ENCODE results near the gene CCDC83.
A peak's percentile ranks its signal among the peaks of the same experiment; 100 is the strongest.

The CCDC83 gene

GRCh38 chr11:85855341-85855656 is at the start of gene CCDC83:
Gene CCDC83 (plus strand): TSS chr11:85855383. CDS start chr11:85865124, 9,741 bp downstream.
- Mint-ChIP-seq H3K4me3 (peak within 1 kb of the TSS; percentile 91), H3K9me3 (no peaks in the 10 kb centered on the region), H3K27me3 (peaks cover 9% of the 10 kb centered on the region), H3K36me3 (ENCODE audit: low read depth) (peaks cover 6% of the 10 kb centered on the region), H3K4me1 (ENCODE audit: low read depth) (peaks cover 15% of the 10 kb centered on the region), H3K27ac (peak within 1 kb of the TSS; percentile 90)

GRCh38 chr11:85805387-85805786 is 49.8 kb upstream of the CCDC83 start:
- Mint-ChIP-seq H3K27me3 (no peaks in the 10 kb centered on the region), H3K4me3 (no peak overlapping the region), H3K9me3 (no peaks in the 10 kb centered on the region), H3K4me1 (ENCODE audit: low read depth) (peaks cover 23% of the 10 kb centered on the region), H3K27ac (no peak overlapping the region), H3K36me3 (ENCODE audit: low read depth) (no peaks in the 10 kb centered on the region)

- Mint-ChIP-seq H3K9me3 (no peaks in the 10 kb centered on the region), H3K4me1 (ENCODE audit: low read depth) (peaks cover 22% of the 10 kb centered on the region), H3K36me3 (ENCODE audit: low read depth) (no peaks in the 10 kb centered on the region), H3K4me3 (no peak overlapping the region), H3K27ac (no peak overlapping the region), H3K27me3 (no peaks in the 10 kb centered on the region)
These were observed 49.2 kb upstream of the CCDC83 start for GRCh38 chr11:85806016-85806415.

DNA sequence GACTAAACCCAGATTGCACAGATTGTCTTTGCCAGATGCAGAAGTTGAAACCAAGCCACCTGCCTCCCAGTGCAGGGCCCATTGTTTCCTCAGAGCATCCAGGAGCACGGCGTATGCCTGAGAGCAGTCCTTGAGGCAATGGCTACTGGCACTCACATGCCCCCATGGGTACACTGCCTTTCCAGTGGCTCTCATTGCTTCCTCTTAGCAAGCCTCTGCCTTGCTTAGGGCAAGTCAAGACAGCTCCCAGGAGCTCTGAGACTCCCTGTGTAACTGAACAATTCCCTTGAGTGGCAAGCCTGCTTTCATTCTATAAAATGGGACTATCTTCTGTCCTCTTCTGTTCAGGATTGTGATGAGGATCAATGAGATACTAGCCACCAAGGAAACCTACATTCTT is 48.3 kb upstream of the CCDC83 start:
- Mint-ChIP-seq H3K9me3 (no peaks in the 10 kb centered on the region), H3K4me3 (no peak overlapping the region), H3K27me3 (peaks cover 4% of the 10 kb centered on the region), H3K27ac (no peak overlapping the region), H3K36me3 (ENCODE audit: low read depth) (no peaks in the 10 kb centered on the region), H3K4me1 (ENCODE audit: low read depth) (peaks cover 26% of the 10 kb centered on the region)

DNA sequence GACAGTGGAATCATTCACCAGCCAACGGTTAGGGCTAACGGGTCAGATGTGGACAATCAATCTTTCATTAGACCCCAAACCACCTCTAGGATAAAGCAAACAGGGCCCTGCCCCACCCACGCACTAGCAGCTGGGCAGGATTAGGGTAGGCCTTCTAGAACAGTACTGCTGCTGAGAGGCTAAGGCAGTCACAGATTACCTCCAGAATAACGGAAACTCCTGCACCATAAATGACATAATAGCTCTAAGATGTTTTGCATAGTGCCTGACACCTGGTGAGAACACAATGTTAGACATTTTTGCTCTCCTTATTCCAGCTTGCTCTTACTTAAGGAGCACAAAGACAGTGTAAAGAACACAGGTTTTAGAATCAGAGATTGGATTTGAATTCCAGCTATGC is 46.0 kb upstream of the CCDC83 start:
- no peaks in the 10 kb centered on the region for H3K9me3 Mint-ChIP-seq
- no peak overlapping the region for H3K4me3 Mint-ChIP-seq
- H3K4me1 Mint-ChIP-seq (ENCODE audit: low read depth), result peaks cover 26% of the 10 kb centered on the region
- H3K27ac Mint-ChIP-seq, result no peak overlapping the region
- H3K27me3 Mint-ChIP-seq, result peaks cover 18% of the 10 kb centered on the region
- H3K36me3 Mint-ChIP-seq (ENCODE audit: low read depth), result no peaks in the 10 kb centered on the region

GRCh38 chr11:85809863-85810262 is 45.3 kb upstream of the CCDC83 start:
- peaks cover 18% of the 10 kb centered on the region for H3K27me3 Mint-ChIP-seq
- H3K27ac Mint-ChIP-seq, result no peak overlapping the region

DNA sequence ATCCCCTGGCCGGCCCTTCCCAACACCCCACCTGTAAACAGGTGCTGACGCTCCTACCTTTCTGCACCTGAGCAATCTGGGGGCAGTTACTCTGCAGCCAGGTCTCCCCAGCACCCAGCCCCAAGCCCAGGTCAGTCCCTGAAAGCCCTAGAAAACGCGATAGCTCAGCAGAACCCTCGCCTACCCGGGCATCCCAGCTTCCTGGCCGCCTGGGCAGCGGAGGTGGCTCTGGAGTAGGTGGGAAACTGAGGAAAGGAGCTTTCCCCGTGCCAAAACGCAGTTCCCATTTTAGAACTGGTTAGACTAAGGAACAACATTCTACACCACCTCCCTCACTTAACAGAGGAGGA is 44.7 kb upstream of the CCDC83 start:
- Mint-ChIP-seq H3K4me1 (ENCODE audit: low read depth) (peaks cover 31% of the 10 kb centered on the region), H3K4me3 (peak overlapping the region; percentile 84), H3K36me3 (ENCODE audit: low read depth) (no peaks in the 10 kb centered on the region), H3K27me3 (peaks cover 18% of the 10 kb centered on the region), H3K9me3 (no peaks in the 10 kb centered on the region), H3K27ac (peak overlapping the region; percentile 38)

More at GRCh38 chr11:85809863-85810262, 45.3 kb upstream of the CCDC83 start:
- no peaks in the 10 kb centered on the region for H3K36me3 Mint-ChIP-seq (ENCODE audit: low read depth)
- H3K4me3 Mint-ChIP-seq, result peak overlapping the region; percentile 84
- no peaks in the 10 kb centered on the region for H3K9me3 Mint-ChIP-seq
- H3K4me1 Mint-ChIP-seq (ENCODE audit: low read depth), result peaks cover 28% of the 10 kb centered on the region

DNA sequence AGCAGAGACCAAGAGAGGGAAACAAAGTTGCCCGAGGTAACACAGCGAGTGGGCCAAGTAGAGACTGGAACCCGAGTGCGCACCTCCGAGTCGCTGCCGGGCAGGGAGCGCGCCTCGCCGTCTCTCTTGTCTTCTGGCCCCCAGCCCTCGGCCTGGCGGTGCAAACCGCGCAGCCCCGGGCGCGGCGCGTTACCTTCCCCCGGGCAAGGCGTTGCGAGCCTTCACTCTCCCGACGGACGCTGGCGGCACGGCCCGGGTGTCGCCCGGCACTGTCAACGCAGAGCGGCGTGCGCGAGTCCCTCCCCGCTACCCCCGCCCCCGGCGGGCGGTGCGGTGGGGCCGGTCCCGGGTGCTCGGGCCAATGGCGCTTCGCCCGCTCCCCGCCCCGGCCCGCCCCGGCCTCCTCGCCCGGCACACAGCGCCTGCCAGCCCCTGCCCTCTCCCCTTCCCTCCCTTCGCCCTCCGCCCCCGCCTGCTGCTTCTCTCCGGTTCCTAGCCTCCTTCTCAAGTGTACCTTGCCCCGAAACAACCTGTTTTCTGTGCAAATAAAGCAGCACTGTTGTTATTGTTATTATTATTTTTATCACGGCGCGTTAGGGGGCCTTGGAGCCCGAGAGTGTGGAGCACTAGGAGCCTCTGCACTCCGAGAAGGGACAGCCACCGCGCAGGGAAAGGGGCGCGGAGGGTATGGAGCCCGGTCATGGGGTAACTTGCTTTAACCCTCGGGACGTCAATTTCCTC is 44.1 kb upstream of the CCDC83 start, which contains the start of gene SYTL2:
Gene SYTL2 (minus strand): TSS at position 271 of the 741 bp plus-strand sequence. CDS start 53,416 bp downstream, outside the sequence.
- no peaks in the 10 kb centered on the region for H3K9me3 Mint-ChIP-seq
- H3K27ac Mint-ChIP-seq, result peak within 1 kb of the TSS; percentile 67
- H3K36me3 Mint-ChIP-seq (ENCODE audit: low read depth), result no peaks in the 10 kb centered on the region
- H3K4me1 Mint-ChIP-seq (ENCODE audit: low read depth), result peaks cover 31% of the 10 kb centered on the region
- peaks cover 18% of the 10 kb centered on the region for H3K27me3 Mint-ChIP-seq
- H3K4me3 Mint-ChIP-seq, result peak within 1 kb of the TSS; percentile 84

DNA sequence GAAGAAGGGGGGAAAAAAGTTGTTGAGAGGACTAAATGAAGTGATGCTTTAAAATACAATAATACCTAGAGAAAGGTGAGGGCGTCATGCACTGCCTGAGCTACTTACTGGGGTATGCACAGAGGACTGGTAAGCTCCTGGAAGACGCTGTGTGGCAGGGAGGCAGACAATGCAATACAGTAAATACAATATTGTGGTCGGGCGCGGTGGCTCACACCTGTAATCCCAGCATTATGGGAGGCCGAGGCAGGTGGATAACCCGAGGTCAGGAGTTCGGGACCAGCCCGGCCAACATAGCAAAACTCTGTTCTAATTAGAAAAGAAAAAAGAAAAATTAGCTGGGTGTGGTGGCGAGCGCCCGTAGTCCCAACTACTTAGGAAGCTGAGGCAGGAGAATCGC is 43.6 kb upstream of the CCDC83 start:
- H3K9me3 Mint-ChIP-seq, result no peaks in the 10 kb centered on the region
- peaks cover 31% of the 10 kb centered on the region for H3K4me1 Mint-ChIP-seq (ENCODE audit: low read depth)
- H3K27ac Mint-ChIP-seq, result peak overlapping the region; percentile 67
- peaks cover 18% of the 10 kb centered on the region for H3K27me3 Mint-ChIP-seq
- peak overlapping the region; percentile 75 for H3K4me3 Mint-ChIP-seq
- no peaks in the 10 kb centered on the region for H3K36me3 Mint-ChIP-seq (ENCODE audit: low read depth)

DNA sequence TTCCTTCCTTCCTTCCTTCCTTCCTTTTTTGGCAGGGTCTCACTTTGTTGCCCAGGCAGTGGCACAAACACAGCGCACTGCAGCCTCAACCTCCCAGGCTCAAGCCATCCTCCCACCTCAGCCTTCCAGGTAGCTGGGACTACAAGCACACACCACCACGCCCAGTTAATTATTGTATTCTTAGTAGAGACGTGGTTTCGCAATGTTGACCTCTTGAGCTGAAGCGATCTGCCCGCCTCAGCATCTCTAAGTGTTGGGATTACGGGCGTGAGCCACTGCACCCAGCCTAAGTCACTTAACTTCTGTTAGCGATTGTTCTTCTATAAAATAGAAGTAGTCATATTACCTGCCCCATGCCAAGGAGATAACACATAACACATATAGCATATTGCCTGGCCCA is 41.5 kb upstream of the CCDC83 start:
- no peaks in the 10 kb centered on the region for H3K36me3 Mint-ChIP-seq (ENCODE audit: low read depth)
- no peaks in the 10 kb centered on the region for H3K9me3 Mint-ChIP-seq
- peaks cover 29% of the 10 kb centered on the region for H3K4me1 Mint-ChIP-seq (ENCODE audit: low read depth)
- peaks cover 18% of the 10 kb centered on the region for H3K27me3 Mint-ChIP-seq
- H3K27ac Mint-ChIP-seq, result no peak overlapping the region
- H3K4me3 Mint-ChIP-seq, result no peak overlapping the region

- Mint-ChIP-seq H3K36me3 (ENCODE audit: low read depth) (no peaks in the 10 kb centered on the region), H3K4me1 (ENCODE audit: low read depth) (peaks cover 12% of the 10 kb centered on the region), H3K4me3 (no peak overlapping the region), H3K9me3 (no peaks in the 10 kb centered on the region), H3K27ac (peak overlapping the region; percentile 10), H3K27me3 (peaks cover 18% of the 10 kb centered on the region)
These were observed 39.8 kb upstream of the CCDC83 start for GRCh38 chr11:85815186-85815931.

- Mint-ChIP-seq H3K36me3 (ENCODE audit: low read depth) (no peaks in the 10 kb centered on the region), H3K27me3 (no peaks in the 10 kb centered on the region), H3K4me1 (ENCODE audit: low read depth) (peaks cover 27% of the 10 kb centered on the region), H3K9me3 (no peaks in the 10 kb centered on the region), H3K27ac (no peak overlapping the region), H3K4me3 (no peak overlapping the region)
These were observed 35.7 kb upstream of the CCDC83 start for GRCh38 chr11:85819441-85819840.

DNA sequence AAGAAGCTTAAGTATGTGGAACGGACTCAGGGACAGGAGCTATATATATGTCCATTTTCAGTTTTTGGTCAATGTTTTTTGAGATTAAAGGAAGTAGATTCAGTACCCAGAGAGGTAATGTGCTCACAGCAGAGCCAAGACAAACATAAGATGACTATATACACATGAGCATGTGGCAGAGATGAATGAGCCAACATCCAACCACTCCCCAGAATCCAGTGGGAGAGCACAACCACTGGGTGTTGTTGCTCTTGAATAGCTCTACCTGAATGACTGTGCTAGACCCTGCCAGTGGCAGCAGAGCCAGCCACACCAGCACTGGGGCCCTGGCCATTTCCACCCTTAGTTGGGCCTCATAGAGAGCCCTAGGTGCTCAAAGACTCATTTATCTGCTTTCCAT is 33.5 kb upstream of the CCDC83 start:
- Mint-ChIP-seq H3K36me3 (ENCODE audit: low read depth) (no peaks in the 10 kb centered on the region), H3K9me3 (no peaks in the 10 kb centered on the region), H3K4me3 (no peak overlapping the region), H3K4me1 (ENCODE audit: low read depth) (peaks cover 34% of the 10 kb centered on the region), H3K27ac (no peak overlapping the region), H3K27me3 (no peaks in the 10 kb centered on the region)

- peaks cover 46% of the 10 kb centered on the region for H3K4me1 Mint-ChIP-seq (ENCODE audit: low read depth)
- no peaks in the 10 kb centered on the region for H3K27me3 Mint-ChIP-seq
- H3K27ac Mint-ChIP-seq, result no peak overlapping the region
- H3K4me3 Mint-ChIP-seq, result no peak overlapping the region
- no peaks in the 10 kb centered on the region for H3K9me3 Mint-ChIP-seq
- H3K36me3 Mint-ChIP-seq (ENCODE audit: low read depth), result no peaks in the 10 kb centered on the region
These were observed 32.4 kb upstream of the CCDC83 start for GRCh38 chr11:85822814-85823213.

DNA sequence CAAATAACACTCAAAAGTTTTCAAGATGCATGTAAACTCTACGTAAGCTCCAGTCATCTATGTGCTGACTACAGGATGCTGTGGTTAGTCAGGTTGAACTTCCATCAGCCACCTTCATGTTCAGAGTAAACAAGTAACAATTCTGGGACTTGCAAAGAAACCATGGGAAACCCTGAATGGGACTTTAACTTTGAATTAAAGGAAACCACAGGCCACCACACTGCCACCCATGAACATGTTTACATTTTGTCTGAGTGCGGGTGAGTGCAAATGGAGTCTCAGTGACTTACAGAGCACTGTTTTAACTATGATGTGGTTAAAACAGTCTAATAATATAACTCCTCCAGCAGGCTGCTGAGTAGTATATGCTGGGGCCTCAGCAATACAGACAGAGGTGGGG is 31.4 kb upstream of the CCDC83 start:
- H3K36me3 Mint-ChIP-seq (ENCODE audit: low read depth), result no peaks in the 10 kb centered on the region
- no peaks in the 10 kb centered on the region for H3K27me3 Mint-ChIP-seq
- H3K4me1 Mint-ChIP-seq (ENCODE audit: low read depth), result peaks cover 53% of the 10 kb centered on the region
- no peaks in the 10 kb centered on the region for H3K9me3 Mint-ChIP-seq
- H3K4me3 Mint-ChIP-seq, result peak overlapping the region; percentile 8
- H3K27ac Mint-ChIP-seq, result peak overlapping the region; percentile 62

Data from stimulated activated naive CD8-positive, alpha-beta T cell treated with anti-CD3 and anti-CD28 coated beads, Interleukin-15, Interleukin-2, amounts not matched to agents 100 ng/mL and 50 ng/mL, for 24 hours (primary cell).